ENCODE measurements around the gene CDH4.

Gene CDH4

DNA sequence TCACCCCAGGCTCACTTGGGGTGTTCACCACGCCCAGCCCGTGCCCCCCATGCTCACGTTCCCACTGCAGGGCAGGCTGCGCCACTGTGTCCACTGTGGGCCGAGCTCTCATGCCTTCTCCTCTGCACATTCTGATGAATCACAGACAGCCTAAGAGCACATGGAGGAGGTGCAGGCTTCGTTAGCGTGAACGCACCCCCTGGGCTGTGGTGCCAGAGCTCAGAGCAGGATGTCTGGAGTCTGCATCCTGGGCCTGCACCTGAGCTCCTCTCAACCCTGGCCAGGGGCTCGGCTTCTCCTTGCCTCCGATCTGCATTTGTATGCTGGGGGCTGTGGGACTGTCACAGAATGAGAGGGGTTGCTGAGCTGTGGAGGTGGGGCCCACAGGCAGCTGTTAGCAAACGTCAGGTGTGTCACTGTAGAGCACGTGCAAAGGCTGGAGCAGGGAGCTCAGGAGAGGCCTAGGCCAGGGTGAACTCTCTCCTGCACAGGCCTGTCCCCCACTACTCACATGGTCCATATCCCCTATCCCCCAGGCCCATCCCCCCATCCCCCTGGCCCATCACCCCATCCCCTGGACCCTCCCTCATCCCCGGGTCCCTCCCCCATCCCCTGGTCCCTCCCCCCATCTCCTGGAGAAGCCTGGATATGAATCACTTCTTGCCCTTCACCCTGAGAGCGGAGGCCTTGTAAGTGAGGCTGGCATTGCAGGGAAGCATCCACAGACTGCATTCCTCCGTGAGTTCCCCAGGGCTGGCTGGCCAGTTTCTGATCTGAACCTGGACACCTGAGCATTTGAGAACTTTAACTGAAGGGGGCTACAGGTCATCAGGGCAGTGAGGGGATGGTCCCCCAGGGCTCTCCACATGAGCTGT lies 504.1 kb downstream of the CDH4 start:
- TF ChIP-seq CTCF (IDR thresholded peaks at IDR 0.05; ENCODE audit: borderline replicate concordance, control extremely low read depth, extremely low read depth, insufficient read depth, missing control alignments) = no peak
- DNase-seq (ENCODE audit: low spot score) = no peak
- in situ Hi-C loops (cut with MboI; ENCODE audit: low sequenced_read_pairs, unreplicated experiment) = no loop called here

GRCh38 chr20:61756966-61757677 lies 505.1 kb downstream of the CDH4 start:
- no peak for TF ChIP-seq CTCF (IDR thresholded peaks at IDR 0.05; ENCODE audit: borderline replicate concordance, control extremely low read depth, extremely low read depth, insufficient read depth, missing control alignments)
- in situ Hi-C loops (cut with MboI; ENCODE audit: low sequenced_read_pairs, unreplicated experiment) = no loop called here
- no peak for DNase-seq (ENCODE audit: low spot score)

DNA sequence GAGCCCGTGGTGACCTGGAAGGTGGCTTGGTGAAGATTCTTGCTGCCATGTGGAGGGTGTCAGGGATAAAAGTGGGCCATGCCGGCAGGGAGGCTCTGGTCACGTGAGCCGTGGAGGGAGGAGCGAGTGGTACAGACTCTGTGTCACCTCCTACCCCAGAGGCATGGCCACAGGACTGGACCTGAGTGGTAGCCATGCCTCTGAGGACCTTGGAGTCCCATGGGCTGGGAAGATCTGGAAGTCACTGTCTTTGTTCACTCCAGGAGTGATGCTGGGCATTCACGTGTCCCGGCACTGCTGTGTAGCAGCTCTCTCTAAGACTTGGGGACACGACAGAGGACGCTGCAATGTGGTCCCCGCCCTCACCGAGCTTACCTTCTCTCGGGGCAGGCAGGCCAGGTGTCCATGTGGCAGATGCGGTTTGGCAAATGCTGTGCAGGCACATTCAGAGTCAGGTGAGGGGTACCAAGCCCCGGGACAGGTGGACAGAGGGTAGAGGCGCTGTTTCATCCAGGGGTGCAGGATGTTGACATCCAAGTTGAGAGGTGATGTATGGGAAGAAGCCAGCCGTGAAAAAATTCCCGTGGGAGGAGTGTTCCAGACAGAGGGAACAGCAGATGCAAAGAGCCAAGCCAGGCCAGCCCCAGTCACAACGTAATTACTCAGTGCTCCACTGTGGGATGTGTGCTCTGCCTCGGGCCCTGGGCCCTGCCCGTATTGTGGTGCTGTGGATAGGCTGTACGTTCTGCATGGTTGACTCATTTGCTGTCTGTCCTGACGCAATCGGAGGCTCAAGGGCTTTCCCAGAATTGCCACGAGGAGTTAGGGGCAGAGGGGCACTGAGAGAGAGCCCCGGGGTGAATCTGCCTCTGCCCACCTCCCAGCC lies 505.9 kb downstream of the CDH4 start:
- in situ Hi-C loops (cut with MboI; ENCODE audit: low sequenced_read_pairs, unreplicated experiment) = no loop called here
- no peak for TF ChIP-seq CTCF (IDR thresholded peaks at IDR 0.05; ENCODE audit: borderline replicate concordance, control extremely low read depth, extremely low read depth, insufficient read depth, missing control alignments)
- no peak for DNase-seq (ENCODE audit: low spot score)

GRCh38 chr20:61758564-61759200 lies 506.6 kb downstream of the CDH4 start:
- in situ Hi-C loops (cut with MboI; ENCODE audit: low sequenced_read_pairs, unreplicated experiment) = no loop called here
- TF ChIP-seq CTCF (IDR thresholded peaks at IDR 0.05; ENCODE audit: borderline replicate concordance, control extremely low read depth, extremely low read depth, insufficient read depth, missing control alignments) = no peak
- no peak for DNase-seq (ENCODE audit: low spot score)

DNA sequence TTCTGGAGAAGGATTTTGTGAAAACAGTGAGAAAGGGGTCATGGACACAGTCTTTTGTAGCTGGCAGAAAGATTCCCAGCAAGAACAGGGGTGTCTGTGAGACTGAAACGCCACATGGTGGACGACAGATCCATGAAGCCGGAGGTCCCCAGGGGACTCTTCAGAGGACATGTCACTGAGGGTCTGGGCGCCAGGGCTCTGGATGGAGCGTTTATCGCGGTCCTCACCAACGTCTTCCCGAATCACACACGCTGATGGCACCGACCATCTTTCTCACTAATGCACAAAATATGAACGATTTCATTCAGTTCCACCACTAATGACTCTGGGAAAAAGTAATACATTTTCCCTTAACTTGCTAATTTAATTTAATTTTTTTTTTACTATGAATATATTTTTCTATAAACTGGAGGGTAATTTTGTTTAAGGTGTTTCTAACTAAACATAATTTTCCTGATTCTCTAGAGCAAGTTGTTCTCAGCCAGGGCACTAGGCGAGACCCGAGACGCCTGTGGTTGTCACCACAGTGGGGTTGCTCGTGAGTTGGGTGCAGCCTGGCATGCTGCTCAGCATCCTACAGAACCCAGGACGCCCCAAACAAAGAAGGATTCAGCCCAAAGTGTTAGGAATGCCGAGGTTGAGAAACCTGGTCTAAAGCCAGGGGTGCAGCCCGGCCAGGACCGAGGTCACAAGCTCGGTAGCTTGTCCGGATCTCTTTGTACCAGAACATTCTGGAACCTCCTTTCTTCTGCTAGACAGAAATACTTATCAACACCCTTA lies 507.4 kb downstream of the CDH4 start:
- no peak for DNase-seq (ENCODE audit: low spot score)
- no peak for TF ChIP-seq CTCF (IDR thresholded peaks at IDR 0.05; ENCODE audit: borderline replicate concordance, control extremely low read depth, extremely low read depth, insufficient read depth, missing control alignments)
- in situ Hi-C loops (cut with MboI; ENCODE audit: low sequenced_read_pairs, unreplicated experiment) = no loop called here
